Pons (tissue), 1 donor: ENCODE measurements around the gene ZMYND8.

Experiments
- DNase-seq: peaks from one replicate; pipeline ENCODE4 v3.0.0-alpha.2; 2016; ENCODE audit warnings: low spot score

ZMYND8 gene

DNA sequence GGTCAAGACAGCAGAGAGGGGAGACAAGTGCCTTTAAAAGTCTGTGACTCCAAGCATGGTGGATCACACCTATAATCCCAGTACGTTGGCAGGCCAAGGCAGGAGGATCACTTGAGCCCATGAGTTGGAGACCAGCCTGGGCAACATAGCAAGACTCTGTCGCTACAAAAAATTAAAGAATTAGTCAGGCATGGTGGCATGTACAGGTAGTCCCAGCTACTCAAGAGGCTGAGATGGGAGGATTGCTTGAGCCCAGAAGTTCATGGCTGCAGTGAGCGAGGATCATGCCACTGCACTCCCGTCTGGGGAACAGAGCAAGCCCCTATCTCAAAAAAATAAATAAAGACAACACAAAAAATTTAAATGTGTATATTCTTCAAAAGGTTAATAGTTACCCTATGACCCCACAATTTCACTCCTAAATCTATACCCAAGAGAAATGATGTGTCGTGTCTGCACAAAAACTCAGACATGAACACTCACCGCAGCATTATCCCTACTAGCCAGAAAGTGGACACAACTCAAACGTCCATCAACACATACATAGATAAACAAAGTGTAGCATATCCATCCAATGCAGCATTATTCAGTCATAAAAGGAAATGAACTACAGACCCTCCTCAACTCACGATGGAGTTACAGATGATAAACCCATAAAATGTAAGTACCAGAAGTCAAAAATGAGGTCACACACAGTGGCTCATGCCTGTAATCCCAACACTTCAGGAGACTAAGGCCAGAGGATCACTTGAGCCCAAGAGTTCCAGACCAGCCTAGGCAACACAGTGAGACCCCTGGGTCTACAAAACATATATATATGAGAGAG is 23.9 kb downstream of the ZMYND8 start:
- no peak for DNase-seq

DNA sequence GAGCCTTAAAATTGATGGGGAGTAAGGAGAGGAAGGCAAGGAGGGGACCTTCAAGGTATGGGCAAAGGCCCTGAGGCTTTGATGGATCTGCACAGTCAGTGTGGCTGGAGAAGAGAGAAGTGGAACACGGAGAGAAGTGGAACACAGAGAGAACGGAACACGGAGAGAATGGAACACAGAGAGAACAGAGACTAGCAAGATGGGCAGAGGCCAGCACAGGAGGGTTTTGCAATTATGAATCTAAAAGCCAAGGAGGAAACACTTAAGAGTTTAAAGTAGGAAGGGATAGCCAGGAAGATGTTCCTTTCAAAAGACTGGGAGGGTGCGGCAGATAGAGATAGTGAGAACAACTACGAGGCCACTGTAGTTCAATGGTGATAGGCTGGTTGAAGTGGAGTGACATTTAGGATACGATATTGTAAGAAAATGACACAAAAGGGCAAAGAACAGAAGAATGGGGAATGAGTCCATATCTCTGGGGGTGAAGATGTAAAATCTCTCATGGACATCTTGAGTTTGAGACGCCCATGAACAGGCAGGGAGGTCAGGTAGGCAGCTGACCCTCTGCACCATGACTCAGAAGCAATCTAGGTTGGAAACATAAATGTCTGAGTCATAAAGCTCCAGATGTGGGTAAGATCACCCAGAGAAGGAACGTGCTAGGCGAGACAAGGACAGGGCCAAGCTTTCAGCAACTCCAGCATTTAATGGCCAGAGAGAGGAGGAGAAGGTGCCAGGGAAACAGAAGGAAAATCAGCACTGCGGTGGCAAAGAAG is 25.4 kb downstream of the ZMYND8 start:
- DNase-seq: no peak

DNA sequence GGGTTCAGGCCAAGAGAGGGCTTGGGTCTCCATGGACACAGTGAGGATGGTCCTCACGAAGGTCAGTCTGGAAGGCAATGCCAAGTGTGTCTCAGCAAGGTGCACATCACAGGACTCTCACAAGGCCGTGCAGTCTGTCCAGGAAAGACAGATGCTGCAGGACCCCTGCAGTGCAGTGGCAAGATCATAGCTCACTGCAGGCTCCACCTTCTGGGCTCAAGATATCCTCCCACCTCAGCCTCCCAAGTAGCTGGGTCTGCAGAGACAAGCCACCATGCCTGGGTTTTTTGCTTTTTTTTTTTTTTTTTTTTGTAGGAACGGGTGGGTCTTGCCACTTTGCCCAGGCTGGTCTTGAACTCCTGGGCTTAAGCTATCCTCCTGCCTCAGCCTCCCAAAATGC is 26.4 kb downstream of the ZMYND8 start:
- DNase-seq: no peak

DNA sequence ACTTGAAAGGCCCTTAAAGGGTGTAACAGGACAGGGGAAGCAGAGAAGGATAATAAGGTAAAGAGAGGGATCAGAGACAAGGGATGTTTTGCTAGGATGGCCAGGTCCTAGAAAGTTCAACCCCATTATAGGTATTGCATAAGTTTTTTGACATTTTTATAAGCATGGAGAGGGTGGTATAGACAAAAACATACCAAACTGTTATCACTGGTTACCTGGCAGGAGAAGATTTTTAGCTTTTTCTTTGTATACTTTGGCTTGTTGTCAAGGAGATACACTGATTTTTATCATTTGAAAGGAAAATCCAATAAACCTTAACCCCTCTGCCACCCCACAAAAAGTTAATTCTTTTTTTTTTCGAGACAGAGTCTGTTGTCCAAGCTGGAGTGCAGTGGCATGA is 28.4 kb downstream of the ZMYND8 start:
- DNase-seq: no peak

DNA sequence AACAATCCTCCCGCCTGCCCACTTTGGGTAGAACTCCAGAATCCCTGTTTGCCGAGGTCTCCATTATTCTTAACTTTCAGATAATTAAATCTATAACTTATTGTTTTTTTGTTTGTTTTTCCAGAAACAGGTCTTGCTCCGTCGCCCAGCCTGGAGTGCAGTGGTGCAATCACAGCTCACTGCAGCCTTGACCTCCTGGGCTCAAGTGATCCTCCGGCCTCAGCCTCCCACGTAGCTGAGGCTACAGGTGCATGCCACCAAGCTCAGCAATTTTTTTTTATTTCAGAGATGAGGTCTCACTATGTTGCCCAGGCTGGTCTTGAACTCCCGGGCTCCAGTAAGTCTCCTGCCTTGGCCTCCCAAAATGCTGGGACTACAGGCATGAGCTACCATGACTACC is 28.8 kb downstream of the ZMYND8 start:
- no peak for DNase-seq

DNA sequence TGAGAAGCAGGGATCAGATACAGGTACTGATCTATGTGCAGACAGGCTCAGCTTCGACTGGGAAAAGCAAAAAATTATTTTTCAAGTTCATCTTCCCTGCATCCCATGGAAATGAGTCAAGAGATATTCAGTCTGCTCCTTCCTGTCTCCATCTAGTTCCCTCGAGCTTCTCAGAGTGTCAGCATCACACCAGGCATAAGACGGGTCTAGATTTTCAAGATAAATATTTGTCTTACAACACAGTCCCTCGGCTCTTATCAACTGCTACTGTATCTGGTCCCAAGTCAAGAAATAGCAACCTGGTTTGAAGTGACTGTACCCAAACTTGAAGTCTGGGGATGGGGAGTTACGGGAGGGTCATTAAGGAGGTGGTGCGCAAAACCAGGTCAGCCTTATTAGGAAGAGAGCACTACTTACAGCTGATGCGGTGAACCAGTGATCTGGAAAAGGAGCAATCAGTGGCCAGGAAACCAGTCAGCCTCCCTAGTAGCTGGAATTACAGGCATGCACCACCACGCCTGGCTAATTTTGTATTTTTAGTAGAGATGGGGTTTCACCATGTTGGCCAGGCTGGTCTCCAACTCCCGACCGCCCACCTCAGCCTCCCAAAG is 29.7 kb downstream of the ZMYND8 start:
- DNase-seq: no peak

DNA sequence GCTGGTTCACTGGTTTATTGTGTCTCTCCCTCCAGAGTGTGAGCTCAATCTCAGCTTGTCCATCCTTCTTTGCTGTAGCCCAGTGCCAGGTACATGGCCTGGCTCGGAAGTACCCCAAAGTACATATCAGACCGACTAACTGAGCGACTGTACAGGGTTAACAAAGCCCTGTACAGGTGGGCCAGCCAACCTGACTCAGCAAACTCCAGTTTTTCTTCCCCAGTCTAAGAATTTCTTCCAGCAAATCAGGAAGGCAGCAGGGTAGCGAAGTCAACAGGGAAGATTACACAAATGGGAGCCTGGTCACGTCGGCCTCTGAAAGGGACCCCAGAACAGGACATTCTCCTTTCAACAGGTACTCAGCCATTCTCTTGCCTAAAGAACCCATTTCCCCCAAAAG is 31.3 kb downstream of the ZMYND8 start:
- DNase-seq: no peak

DNA sequence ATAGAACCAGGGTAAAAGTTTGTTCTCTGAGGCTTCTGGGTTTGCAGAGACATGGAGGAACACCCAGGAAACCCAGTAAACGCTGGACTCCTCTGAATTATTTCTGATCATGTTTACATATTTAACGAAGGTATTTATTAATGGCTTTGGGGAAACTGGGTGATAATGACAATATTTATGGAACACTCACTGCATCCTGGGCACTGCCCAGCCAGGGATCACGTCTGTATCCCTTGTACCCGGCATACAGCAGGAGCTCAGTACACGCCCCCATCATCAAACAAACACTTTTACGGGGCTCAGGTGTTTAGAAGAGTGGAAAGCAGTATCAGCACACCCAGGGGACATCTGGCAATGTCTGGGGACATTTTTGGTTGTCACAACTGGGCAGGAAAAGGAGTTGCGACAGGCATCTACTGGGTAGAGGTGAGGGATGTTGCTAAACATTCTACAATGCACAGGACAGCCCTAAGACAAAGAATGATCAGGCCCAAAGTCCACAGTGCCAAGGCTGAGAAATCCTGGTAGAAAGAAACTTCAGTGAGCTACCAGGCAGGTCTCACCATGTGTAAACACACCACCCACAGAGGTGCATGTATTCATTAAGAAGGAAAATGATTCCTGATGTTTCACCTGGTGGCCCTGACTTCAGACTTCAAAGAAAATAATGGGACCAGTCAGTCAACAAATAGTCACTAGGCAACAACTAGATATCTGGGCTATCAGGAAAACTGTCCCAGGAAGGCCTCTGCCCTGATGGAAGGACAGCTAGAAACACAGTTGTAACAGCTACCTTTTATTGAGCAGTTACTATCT is 35.3 kb downstream of the ZMYND8 start:
- no peak for DNase-seq

DNA sequence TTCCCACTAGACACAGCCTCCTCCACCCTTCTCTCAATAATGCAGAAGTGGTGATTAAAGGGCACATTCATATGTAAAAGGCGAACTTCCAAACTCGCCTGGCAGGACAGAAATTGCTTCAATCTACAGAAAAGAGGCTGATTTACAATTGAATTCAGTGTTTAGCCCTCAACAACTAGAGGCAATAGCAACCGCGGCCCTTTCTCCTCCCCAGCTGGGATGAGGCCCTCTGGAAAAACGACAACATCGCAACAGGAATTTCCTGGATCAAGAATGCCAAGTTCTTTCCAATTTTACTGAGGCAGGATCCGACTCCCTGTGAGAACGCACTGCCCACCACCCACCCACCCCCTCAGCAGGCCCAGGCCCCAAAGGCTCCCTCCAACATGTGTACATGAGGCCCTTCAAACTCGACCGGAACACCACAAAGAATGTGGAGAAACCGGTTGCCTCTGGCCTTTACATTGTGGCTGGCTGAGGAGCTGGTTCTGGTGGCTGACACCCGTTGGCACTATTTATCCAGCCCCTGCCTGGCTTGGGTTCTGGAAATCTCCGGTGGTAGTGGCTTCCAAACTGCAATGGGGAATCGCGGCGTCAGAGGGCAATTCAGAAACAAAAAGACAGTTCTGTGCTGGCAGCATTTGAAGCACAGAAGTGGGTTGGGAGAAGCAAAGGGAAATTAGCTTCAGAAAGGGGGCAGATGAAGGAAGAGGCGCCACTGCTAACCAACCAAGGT is 36.8 kb downstream of the ZMYND8 start:
- peak; percentile 82 for DNase-seq

DNA sequence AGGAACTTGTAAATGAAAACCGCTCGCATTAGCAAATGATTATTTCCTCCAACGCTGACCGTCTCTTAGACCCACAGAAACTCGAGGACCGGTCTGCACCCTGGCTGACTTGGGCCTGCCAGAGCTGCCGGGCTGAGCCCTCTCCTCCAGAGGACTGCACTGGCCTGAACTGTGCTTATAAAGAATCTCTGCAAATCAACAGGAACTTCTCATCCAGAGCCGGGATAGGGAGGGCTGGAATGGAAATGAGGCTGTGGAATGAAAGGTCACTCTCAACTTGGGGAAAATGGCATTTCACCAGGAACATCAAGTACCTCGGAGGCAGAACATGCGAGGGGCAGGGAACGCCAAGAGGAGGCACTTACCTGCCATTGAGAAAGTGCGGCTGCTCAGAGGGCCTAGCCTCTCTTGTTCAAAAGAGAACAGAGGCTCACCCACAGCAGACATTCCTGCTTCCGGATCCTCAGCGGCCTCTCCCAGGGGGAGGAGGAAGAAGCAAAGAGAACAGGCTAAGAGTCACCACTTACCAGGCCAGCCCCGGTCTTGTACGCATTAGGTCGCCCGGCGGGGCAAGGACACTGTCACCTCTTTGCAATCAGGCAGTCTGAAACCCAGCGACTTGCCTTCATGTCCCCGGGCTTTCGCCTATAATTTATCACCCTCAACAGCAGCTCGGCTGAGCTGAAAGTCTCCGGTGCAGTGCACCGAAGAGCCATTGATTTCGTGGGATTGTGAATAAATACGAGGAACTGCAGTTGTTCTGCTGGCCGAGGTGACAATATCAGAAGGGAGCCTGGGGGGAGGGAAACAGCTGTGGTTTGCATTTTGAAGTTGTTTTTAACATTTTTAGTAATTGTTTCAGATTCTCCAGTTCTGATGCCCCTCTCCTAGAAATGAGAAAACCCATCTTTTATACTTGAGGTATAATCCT is 37.6 kb downstream of the ZMYND8 start:
- peak; percentile 85 for DNase-seq

DNA sequence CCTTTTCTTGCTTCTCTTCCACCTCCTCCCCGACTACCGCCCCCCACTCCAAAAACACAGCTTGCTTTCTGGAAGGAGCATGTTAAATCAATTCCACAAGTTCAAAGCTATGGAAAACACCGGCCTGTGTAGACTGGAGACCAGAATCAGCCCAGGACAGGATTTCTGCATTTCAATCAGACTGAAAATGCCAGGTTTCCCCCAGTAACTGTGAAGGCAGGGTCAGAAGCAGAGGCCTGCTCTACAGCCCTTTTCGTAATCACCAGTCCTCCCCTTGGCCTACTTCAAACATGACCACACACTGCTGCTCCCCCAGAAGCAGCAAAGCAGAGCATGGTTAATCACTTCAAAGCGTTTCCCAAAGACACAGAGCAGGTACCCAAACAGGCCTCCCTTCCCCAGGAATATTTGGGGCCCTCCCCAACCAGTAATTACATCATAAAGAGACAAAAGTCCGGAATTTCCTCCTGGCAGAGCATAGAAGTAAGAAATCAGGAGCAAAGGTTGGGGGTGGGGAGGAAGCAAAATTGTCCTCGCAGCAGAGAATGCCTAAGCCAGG is 38.4 kb downstream of the ZMYND8 start:
- DNase-seq: no peak

DNA sequence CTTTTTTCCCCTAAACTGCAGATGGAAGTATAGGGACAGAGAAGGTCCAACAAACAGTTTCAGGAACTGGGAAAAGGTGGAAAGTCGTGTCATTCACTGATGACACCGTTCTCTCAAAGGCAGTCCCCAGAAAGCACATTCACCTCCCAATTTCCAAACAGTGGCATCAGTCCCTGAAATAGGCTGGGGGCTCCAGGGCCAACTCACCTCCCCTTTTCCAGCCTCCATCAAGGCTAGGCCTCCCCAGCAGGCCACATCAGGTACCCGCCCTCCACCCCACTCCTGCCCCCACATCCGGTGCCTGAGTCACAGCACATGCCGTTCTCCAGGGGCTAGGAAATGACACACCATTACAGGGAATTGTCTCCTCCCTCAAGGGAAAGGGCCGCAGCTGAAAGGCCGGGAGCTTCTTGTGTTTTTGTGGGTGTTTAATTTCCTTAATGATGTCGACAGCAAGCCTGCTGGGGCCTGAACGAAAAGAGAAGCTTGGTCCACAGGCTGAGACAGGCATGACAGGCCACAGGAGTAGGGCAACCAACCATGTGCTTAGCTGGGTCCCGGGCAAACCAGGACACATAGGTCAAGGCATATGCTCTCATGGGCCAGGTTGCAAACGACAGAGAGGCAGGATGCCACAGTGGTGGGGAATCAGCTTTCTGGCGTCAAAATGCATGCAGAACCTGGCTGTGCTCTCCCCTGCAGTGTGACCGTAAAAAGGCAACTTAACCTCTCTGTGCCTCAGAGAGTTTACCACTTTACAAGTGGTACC is 39.2 kb downstream of the ZMYND8 start:
- no peak for DNase-seq

DNA sequence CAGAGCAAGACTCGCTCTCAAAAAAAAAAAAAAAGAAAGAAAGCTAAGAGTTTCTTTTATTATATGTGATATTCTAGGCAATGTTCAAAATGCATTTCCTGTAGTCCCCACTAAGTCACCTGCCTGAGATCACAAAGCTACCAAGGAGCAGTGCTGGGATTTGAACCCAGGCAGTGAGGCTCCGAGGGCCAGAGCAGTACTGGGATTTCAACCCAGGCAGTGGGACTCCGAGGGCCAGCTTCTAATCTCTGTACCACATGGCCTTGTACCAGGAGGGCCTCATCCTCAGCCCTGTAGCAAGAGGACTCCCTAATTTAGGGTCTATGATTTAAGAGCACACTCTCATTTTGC is 39.7 kb downstream of the ZMYND8 start:
- no peak for DNase-seq

DNA sequence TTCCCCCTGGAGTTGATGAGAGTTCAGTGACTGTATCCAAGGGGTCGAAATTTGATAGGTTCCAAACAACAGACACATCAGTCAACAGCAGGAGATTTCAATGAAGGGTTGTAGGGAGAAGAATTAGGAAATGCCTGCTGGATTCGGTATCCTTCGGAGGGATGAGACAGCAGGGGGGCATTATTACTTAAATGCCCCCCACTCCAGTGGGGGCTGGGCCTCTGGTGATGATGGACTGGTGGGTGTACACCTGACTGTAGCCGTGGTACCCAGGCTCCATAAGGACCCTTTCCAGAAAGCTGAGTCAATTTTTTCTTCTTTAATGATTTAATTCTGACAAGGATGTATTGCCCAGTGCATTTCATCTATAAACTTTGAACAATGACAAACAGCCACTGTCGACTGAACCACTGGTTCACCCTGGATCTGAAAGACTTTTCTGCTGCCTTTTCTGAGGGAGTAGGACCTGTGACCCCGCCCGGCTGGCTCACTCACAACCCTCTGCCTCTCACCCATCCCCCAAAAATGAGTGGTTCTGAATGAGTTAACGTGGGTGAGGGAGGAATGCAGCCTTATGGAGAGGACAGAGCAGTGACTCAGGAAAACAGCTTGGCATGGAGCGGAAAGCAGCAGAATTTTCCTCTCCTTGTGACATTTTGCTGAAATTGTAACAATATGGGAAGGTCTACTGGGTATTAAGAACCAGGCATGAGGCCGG is 41.0 kb downstream of the ZMYND8 start:
- no peak for DNase-seq

DNA sequence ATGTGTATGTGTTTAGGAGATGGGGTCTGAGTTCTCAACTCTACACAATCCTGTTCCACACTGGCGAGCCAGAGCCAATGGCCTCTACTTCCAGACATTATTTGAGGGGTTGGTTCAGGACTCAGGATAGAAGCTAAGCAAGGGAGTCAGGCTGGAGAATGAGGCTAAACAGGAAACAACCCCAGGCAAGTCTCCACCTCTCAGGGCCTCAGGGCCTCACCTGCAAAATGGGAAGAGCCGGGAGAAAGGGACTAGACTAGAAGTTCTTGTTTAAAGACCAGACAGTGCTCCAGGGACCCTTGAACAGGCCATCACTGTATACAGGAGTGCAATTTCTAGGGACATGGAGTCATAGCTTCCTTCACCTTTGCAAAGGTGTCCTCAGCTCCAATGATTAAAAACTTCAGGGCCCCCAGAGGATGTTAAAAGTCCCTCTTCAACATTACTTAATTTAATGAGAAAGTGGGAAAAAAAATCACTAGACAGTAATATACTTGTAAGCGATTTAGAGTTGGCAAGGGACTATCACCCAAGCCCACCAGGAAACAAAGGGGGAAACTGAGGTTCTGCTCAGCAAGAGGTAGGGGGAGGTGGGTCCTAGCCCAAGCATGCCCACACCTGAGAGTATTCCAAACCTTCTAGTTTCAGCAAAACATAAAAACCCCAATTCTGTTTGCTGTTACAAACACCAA is 41.7 kb downstream of the ZMYND8 start:
- no peak for DNase-seq

DNA sequence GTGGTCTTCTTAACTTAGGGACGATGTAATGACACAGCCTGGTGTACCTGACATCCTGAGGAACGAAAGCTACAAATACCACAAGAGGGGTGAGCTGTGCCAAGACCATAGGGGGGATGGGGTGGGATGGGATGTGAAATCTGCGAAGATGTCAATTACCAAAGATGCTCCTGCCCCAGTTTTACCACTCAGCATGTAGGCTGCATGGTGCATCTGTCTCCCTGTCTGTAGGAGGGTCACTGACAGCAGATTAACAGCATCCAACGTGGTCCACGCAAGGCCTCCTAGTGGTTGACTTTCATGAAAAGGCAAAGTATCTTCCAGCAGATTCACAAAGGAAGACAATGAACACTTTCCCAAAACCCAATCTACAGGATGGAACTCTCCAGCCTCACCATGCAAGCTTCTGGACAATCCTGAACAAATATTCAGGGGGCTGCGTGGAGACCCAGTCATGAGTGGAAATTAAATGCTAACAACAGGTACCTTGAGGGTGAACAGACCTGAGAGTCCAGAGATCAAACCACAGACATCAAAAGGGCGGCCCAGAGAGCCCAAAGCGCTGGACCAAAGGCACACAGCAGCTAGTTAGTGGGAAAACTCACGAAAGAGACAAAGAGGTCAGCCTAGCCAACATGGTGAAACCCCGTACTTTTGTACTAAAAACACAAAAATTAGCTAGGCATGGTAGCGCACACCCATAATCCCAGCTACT is 44.4 kb downstream of the ZMYND8 start:
- DNase-seq: no peak

DNA sequence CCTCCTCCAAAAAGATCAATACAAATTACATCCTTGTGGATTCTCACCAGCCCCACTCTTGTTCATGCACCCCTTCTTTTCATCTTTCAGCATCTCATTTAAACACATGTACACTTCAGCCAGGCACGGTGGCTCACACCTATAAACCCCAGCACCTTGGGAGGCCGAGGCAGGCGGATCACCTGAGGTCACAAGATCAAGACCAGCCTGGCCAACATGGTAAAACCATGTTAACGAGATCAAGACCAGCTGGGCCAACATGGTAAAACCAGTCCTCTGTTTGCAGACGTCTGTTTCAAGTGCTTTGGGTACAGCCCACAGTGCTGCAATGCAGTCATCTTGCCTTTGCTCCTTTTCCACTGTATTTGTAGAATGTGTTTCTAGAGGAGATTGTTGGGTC is 45.3 kb downstream of the ZMYND8 start:
- no peak for DNase-seq
